H7 (cell line): Measurements from ENCODE around the gene VWC2. TPM values are rescaled to one million over a fixed set of nuclear protein-coding genes. Genes with fewer than 3 reads are reported as not detected.

Experiments used
- DNase-seq: peaks from one replicate; pipeline ENCODE4 v3.0.0; 2012
- H3K27me3 ChIP-seq: 2 replicates; pipeline ENCODE4 v1.6.0; 2011; ENCODE audit warnings: mild to moderate bottlenecking, low read length; ENCODE audit not compliant: control insufficient read depth, insufficient read depth
- H3K36me3 ChIP-seq: replicated peaks from 2 replicates; pipeline ENCODE4 v1.5.1; 2011; ENCODE audit warnings: low read length; ENCODE audit not compliant: control insufficient read depth, insufficient read depth
- H3K4me3 ChIP-seq: 2 replicates; pipeline ENCODE4 v1.5.1; 2011; ENCODE audit warnings: low read depth, mild to moderate bottlenecking, control low read depth, low read length, moderate library complexity; ENCODE audit not compliant: insufficient read depth
- total RNA-seq: library from RNA; depleted of rRNA; stranded (reverse); fragments of >200 nt; shearing (Covaris generic); gene quantifications from 2 replicates; pipeline ENCODE4 v1.2.3, GENCODE V29; 2014

Gene VWC2
- total RNA-seq, 1 experiment from 2014 or later = 0.28 TPM

DNA sequence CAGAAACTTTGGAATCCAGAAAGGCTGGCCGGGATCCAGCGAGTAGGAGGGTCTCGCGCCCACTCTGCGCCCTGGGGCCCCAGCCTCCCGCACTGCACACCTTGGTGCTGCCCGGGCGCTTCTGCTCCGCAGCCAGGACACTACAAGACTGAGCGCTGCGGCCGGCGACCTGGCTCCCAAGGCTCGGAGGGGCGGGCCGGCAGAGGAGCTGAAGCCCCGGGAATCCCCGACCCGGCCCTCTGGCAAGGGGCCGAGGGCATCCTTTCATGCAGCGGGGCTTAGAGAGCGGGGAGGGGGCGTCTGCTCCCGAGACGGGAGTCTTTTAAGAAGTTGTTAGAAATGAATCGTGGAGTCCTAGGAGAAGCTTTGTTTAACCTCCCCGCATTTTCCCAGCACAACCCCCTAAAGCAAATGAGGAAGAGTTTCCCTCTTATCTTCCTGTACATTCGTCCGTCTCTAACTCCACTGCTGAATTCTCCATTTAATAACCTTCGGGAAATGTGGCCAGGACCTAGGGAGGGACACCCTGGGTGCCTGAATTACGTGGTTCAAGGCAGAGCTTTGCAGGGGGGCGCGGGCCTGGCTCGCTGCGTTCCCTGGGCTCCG, 1.1 kb downstream of the VWC2 start:
- peaks cover 62% of the 10 kb centered on the region for H3K27me3 ChIP-seq
- DNase-seq = peak; percentile 85
- peak overlapping the region; percentile 56 for H3K4me3 ChIP-seq
- H3K36me3 ChIP-seq = no peaks in the 10 kb centered on the region

DNA sequence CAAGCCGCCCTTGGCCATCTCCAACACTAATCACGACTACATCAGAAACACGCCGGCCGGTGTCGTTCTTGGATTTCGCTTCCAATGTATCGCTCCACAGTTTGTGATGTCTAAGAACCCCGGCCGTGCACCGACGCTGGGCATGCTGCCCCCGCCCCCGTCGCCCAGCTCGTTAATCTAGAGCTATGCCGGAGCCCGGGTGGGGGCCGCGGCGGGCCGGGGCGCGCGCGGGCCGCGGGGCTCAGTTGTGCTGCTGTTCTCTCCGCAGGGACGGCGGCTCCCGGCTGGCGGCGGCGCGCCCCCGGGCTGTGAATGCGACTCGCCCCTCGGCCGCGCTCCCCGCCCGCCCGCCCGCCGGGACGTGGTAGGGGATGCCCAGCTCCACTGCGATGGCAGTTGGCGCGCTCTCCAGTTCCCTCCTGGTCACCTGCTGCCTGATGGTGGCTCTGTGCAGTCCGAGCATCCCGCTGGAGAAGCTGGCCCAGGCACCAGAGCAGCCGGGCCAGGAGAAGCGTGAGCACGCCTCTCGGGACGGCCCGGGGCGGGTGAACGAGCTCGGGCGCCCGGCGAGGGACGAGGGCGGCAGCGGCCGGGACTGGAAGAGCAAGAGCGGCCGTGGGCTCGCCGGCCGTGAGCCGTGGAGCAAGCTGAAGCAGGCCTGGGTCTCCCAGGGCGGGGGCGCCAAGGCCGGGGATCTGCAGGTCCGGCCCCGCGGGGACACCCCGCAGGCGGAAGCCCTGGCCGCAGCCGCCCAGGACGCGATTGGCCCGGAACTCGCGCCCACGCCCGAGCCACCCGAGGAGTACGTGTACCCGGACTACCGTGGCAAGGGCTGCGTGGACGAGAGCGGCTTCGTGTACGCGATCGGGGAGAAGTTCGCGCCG, 1.9 kb downstream of the VWC2 start:
- H3K27me3 ChIP-seq = peaks cover 60% of the 10 kb centered on the region
- no peaks in the 10 kb centered on the region for H3K36me3 ChIP-seq
- H3K4me3 ChIP-seq = peak overlapping the region; percentile 56
- DNase-seq = peak; percentile 71

DNA sequence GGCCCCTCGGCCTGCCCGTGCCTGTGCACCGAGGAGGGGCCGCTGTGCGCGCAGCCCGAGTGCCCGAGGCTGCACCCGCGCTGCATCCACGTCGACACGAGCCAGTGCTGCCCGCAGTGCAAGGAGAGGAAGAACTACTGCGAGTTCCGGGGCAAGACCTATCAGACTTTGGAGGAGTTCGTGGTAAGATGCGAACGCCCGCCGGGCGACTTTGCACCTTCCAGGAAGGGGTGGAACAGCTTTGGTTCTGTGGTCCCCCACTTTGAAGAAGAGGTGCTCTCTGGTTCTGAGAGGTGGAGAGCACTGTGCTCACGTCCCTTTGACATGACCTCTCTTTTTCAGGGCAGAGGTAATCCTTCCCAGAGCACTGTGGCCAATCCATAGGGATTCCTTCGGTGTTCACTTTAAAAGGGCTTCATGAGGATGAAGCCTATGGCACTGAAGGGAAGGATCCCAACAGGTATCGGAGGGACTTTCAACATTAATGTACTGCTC, 2.6 kb downstream of the VWC2 start:
- H3K4me3 ChIP-seq = peak overlapping the region; percentile 46
- peak; percentile 21 for DNase-seq
- no peaks in the 10 kb centered on the region for H3K36me3 ChIP-seq
- peaks cover 56% of the 10 kb centered on the region for H3K27me3 ChIP-seq

DNA sequence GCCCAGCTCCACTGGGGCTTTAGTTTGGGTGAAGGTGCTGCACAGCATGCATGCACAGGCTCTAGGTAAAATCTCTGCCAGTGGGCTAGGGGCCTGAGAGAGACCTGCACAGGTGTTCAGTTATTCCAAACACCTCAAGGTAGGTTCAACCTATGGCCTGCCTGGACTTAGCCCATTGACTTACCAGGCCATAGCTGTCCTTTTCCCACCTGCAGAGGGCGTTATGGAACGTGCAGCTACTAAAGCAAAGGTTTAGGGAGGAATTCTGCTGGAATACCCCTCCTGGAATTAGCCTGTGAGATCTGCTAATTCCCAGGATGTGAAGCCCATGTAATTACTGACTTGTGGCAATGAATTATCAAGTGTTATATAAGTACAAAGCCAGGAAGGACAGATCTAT, 3.6 kb downstream of the VWC2 start:
- Histone ChIP-seq H3K27me3 (peaks cover 48% of the 10 kb centered on the region), H3K4me3 (no peak overlapping the region), H3K36me3 (no peaks in the 10 kb centered on the region)
- DNase-seq = peak; percentile 70

DNA sequence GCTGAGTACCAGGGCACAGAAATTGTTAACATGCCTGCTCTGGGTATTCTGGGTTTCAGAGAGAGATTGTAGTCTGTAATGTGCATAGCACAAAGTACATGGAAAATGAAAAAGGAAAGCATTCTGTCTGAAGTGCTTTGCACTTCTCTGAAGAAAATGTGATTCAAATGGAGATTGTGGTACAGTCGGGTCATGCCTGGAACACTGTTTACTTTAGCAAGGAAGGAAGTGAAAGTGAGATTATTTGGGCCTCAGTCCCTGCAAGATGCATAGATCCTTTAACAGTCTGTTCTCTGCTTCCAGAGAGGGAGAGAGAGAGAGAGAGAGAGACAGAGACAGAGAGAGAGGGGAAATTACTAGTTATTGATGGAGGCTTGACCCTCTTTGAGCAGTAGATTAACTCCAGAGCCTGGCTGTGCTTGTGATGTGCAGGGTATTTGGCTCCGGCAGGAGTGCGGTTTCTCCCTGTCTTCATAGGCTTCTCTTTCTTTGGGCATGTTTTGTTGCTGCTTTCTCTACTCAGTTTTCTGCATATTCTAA, 5.4 kb downstream of the VWC2 start:
- Histone ChIP-seq H3K27me3 (peaks cover 30% of the 10 kb centered on the region), H3K36me3 (no peaks in the 10 kb centered on the region), H3K4me3 (no peak overlapping the region)
- no peak for DNase-seq

DNA sequence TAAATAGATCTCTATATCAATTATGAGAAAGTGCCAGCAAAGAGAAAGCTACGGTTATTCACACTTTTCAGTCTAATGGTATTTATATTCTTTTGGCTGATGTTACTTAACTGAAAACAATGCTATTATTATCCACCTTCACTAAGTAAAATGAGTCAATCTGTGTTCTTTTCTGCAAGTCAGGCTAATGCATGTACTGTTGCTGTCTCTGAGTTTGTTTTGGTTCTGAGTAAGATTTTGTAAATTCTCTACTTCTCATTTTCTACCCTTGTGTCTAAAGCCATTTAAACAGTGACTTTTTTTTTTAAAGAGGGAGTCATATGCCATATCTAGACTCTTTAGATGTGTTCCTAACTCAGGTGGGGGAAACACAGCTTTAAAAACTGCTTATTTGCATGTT, 7.5 kb downstream of the VWC2 start:
- no peak for DNase-seq
- H3K36me3 ChIP-seq = no peaks in the 10 kb centered on the region
- H3K27me3 ChIP-seq = peaks cover 10% of the 10 kb centered on the region
- H3K4me3 ChIP-seq = no peak overlapping the region

DNA sequence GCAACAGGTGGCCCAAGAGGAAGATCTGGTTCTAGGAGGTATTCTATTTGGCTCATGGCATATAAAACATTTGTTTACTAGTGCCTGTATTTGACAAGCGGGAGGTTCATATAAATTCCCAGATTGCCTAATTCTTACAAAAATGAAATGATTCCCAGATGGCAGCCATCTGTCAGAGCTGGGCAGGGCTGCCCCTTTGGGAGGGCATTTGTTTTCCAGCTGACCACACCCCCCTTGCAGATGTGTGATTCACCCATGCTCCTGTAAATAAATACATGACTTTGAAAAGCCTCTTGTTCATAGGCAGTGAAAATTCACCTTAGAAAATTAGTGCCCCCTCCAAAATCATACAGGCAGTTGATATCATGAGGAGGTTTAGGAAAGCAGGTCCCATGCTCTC, 8.6 kb downstream of the VWC2 start:
- DNase-seq = no peak
- Histone ChIP-seq H3K4me3 (no peak overlapping the region), H3K27me3 (no peaks in the 10 kb centered on the region; the same call in 1 of the 2 replicates), H3K36me3 (no peaks in the 10 kb centered on the region)

DNA sequence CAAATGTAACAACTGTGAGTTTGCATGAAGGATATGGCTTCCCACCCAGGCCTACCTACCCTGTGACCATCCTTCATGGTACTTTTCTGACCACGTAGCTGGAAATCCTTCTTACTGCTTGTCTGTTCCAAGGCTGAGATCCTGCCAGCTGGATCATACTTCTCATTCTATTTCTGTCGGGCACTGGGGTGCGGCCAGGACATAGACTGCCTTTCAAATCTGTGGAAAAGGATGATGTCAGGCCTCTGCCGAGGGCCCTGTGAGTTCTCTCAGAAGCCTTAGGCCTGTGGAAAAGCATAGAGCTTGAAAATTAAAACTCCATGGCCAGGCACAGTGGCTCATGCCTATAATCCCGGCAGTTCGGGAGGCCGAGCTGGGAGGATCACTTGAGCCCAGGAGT, 10.0 kb downstream of the VWC2 start:
- H3K27me3 ChIP-seq = no peaks in the 10 kb centered on the region
- H3K36me3 ChIP-seq = no peaks in the 10 kb centered on the region
- H3K4me3 ChIP-seq = no peak overlapping the region
- no peak for DNase-seq

DNA sequence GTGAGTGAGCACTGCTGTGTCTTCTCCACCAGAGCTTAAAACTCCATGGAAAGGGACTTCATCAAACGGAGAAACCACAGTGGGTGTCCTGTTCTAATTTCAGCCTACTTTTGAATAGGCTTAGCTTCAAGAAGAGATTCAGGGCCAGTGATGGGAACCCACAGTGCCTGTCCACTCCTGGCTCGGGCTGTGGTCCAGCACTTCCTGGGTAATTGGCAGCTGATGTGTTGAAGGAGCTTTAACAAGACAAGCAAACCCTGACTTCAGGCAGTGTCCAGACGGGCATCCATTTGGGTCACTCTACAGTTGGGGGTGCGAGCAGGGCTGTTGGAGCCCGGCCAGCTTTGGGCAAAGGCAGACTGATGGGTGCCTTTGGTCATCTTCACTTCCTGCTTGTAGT, 14.5 kb downstream of the VWC2 start:
- no peak for DNase-seq
- Histone ChIP-seq H3K4me3 (no peak overlapping the region), H3K36me3 (no peaks in the 10 kb centered on the region), H3K27me3 (no peaks in the 10 kb centered on the region)

DNA sequence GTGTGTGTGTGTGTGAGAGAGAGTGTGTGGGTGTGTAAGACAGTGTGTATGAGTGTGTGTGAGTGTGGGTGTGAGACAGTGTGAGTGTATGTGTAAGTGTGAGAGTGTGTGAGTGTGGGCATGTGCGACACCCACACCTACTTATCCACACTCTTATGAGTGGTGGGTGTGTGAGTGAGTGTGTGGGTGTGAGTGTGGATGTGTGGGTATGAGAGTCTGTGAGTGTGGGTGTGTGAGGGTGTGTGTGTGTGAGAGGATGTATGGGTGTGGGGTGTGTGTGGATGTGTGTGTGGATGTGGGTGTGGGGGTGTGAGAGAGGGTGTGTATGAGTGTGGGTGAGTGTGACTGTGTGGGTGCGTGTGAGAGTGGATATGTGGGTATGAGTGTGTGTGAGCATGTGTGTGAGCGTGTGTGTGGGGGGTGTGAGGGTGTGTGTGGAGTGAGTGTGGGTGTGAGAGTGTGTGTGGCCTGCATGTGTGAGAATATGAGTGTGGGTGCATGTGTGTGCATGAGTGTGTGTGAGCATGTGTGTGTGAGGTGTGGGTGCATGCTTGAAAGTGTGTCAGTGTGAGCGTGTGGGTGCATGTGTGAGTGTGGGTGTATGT, 15.1 kb downstream of the VWC2 start:
- Histone ChIP-seq H3K36me3 (no peaks in the 10 kb centered on the region), H3K4me3 (no peak overlapping the region), H3K27me3 (no peaks in the 10 kb centered on the region)
- DNase-seq = no peak

DNA sequence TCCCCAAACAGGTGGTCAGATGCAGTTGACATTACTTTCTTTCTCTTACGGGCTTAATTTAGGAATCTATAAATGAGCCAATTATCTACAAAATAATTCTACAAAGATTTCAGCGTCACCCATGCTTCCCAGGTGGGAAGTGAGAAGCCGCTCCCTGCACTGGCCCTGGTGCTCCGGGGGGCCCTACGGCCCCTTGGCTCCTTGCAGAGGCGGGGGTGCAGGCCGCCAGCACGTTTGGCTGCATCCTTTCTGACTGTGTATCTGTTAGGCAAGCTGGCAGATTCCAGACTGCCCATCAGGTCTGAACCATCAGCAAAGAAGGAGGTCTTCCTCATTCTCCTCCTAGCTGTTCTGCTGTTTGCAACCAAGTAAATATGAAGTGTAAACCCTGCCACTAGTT, 16.3 kb downstream of the VWC2 start:
- no peaks in the 10 kb centered on the region for H3K36me3 ChIP-seq
- no peak for DNase-seq

DNA sequence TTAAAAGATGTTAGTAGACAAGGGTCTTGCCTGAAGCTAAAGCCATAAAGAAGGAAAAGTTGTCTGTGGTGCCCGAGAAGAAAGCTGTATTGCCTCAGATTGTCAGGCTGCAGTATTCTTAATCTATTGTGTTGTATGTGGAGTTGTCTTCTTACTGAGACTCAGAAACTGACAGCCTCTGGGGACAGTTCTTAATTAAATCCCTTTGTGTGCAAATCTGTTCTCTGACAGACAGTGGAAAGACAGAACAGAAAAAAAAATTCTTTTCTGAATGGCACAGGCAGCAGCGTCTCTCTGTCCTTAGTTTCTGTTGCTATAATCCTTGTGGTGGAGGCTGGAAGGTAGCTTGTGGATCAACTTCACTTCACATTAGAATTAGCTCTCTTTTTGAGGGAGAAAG, 16.8 kb downstream of the VWC2 start:
- DNase-seq = no peak
- H3K36me3 ChIP-seq = no peaks in the 10 kb centered on the region
- H3K27me3 ChIP-seq = no peaks in the 10 kb centered on the region
- no peak overlapping the region for H3K4me3 ChIP-seq

More for the DNA sequence above, 16.3 kb downstream of the VWC2 start:
- Histone ChIP-seq H3K27me3 (no peaks in the 10 kb centered on the region), H3K4me3 (no peak overlapping the region)

DNA sequence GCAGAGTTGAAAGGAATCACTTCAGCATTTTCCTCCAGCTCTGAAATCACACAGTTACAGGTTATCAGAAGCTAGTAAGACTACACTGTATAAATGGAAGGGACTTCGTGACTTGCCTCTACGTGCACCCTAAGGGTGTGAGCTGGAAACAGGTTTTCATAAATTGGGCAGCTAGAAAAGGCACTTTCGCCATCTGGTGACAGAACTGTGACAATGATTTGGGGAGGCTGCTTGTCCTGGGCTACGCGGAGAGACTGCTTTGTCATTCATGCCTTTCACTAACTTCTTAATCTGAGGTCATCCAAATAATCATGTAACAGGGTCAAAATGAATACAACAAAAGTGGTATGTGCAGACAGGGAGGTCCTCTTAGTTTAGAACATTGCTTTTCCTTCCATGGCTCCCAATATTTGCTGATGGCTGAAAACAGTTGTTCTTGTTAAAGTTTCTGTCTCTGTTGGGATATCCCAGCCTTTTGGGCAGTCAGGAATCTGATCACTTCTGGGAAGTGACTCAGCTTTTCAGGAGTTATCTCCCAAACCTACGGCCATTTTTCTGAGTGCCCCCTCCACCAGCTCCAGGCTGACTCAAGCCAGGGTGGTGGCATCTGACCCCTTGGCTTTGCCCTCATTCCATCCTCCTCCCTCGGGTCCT, 17.8 kb downstream of the VWC2 start:
- H3K4me3 ChIP-seq = no peak overlapping the region
- H3K27me3 ChIP-seq = no peaks in the 10 kb centered on the region
- DNase-seq = peak; percentile 73
- H3K36me3 ChIP-seq = no peaks in the 10 kb centered on the region

DNA sequence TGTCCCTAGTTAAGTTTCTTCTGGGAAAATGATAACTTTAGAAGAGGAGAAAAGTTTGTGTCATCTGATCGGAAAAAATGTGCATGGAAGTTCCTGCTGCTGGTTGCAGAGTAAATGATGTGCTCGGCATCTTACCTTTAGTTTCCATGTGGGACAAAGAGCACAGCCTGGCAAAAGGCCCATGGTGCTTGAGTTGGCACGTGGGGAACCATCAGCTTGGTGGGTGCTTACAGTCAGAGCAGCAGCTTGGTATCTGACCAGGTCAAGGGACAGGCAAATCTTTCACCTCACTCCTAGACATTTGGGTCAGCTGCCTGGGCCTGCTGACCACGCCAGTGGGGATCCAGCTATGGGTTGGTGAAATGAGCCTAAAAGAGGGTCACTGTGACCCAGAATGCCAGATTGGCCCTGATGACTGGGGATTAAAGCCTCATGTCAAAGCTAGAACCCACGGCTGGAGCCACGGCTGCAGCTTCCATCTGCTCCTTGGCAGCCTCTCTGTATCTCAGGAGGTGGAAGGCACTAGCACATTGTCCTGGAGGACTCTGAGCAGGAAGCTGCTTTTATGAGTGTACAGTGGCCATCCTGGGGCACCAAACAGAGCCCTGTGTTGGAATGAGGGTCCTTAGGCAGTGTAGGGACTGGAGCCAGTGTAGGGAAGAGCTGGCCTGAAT, 24.7 kb downstream of the VWC2 start:
- Histone ChIP-seq H3K4me3 (no peak overlapping the region), H3K27me3 (no peaks in the 10 kb centered on the region), H3K36me3 (no peaks in the 10 kb centered on the region)
- DNase-seq = no peak
